NCI-H748 (cell line): ENCODE data around the gene NXPH4.

Source experiments
- DNase-seq: peaks from one replicate; lab custom pipeline; 2025; ENCODE audit not compliant: unreplicated experiment; lab: John Stamatoyannopoulos, UW

The NXPH4 gene

DNA sequence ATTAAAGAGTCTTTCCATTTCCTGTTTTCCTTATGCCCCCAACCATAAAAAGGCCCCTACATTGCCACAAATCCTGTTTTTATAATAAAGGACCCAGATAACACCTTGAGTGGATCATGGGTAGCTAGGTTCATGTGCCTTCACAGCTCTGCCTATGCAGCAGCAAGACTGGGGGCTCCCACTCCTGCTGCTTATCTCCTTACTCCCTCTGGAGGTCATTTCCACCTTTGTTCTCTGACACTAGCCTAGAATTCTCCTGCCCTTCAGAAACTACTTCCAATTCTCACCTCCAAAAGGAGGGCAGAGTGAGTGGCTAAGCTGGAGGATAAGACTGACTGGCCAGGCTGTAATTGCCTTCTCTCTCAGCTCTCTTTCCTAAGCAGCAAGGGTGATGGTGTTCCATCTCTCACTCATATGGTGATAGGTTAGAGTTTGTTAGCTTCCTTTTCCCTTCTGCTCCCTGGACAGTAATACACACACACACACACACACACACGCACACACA lies 54.4 kb downstream of the NXPH4 start:
- DNase-seq: no peak

DNA sequence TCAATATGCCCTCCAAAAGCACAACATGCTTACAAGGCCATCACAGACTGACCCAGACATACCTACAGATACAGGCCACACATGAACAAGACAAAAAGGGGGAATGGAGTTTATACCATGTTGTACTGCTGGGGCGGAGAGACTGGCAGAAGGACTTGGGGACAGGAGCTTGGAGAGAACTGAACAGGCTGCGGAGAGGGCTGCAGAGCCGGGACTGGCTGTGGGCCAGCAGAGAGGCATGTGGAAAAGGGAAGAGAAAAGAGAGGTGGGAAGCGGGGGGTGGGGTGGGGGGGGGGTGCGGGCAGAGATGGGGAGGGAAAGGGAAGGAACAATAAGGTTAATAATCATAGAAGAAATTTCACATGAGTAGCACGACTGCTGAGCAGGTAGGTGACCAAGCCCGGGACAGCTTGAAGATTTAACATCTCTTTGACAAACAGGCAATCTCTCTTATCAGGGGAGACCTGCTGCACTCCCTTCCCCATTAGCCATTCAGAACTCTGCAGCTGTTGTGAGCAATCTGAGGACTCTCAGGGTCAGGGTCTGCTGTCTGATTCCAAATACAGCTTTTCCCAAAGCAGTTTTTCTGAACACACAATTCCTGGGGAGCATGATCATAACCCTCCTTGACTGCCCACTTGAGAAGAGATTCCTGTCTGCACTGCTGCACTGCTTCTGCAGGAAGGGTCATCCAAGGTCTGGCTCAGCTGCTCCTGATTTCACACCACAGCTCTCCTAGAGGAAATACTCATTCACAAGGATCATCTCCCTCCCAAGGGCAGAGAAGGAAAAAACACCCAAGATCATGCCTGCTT lies 56.0 kb downstream of the NXPH4 start:
- no peak for DNase-seq

DNA sequence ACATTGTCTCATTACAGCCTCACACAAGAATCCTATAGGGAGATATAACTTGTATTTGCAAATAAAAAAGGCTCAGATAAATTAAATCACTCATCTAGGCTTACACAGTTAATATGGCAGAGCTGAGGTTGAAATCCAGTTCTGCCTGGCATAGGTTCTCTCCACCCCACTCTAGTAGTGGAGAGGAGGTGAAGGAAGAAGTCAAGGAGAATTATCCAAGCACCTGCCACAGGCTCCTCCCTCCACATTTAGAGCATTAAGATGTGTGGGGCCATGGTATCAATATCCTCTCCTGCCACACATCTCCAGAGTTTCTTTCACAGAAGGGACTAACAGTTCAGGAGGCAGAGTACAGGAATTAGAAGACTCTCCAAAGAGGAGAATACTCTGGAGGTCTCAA lies 56.9 kb downstream of the NXPH4 start:
- DNase-seq: no peak
